CD4-positive, CD25-positive, alpha-beta regulatory T cell (primary cell): Measurements from ENCODE around the gene ACCS. TPM values are rescaled to one million over a fixed set of nuclear protein-coding genes. Genes with fewer than 3 reads are reported as not detected.

Experiments
- ATAC-seq, 2 donors: fragments of 150-1000 bp; cut with Tn5 transposase; one replicate each; pipeline ENCODE4 v1.10.0; 2021; ENCODE audit warnings: low read depth in 2 of 2, moderate number of reproducible peaks in 2 of 2, moderate library complexity in 1 of 2
- DNase-seq, 3 donors: peaks; one replicate each; pipeline versions ENCODE4 v3.0.0 to v3.0.0-alpha.2; 2012 to 2022; ENCODE audit warnings: mixed read lengths in 1 of 3
- H3K27ac ChIP-seq: one replicate; pipeline ENCODE4 v1.7.0; 2013; ENCODE audit warnings: mild to moderate bottlenecking, low read length; ENCODE audit not compliant: insufficient read depth, poor library complexity, severe bottlenecking
- H3K27me3 ChIP-seq: one replicate; pipeline ENCODE4 v1.7.0; 2013; ENCODE audit warnings: low read length; ENCODE audit not compliant: control insufficient read depth, insufficient read depth
- H3K36me3 ChIP-seq: one replicate; pipeline ENCODE4 v1.7.0; 2013; ENCODE audit warnings: mild to moderate bottlenecking, low read length, moderate library complexity; ENCODE audit not compliant: control insufficient read depth, insufficient read depth
- H3K4me1 ChIP-seq: 2 replicates; pipeline ENCODE4 v1.7.0; 2013; ENCODE audit warnings: mild to moderate bottlenecking, low read length; ENCODE audit not compliant: insufficient read depth, control insufficient read depth, poor library complexity, severe bottlenecking
- H3K4me3 ChIP-seq: one replicate; pipeline ENCODE4 v1.7.0; 2013; ENCODE audit warnings: low read depth, mild to moderate bottlenecking, low read length, moderate library complexity
- H3K9me3 ChIP-seq, 2 experiments: 1 replicate in 1 of 2; 2 replicates in 1 of 2; pipeline ENCODE4 v1.7.0; 2013; ENCODE audit warnings: low read length in 2 of 2, mild to moderate bottlenecking in 1 of 2, moderate library complexity in 1 of 2; ENCODE audit not compliant: control insufficient read depth in 2 of 2
- H3K27ac Mint-ChIP-seq, 3 donors: one replicate each; pipeline ENCODE4 v1.8.0; 2020 to 2022; ENCODE audit warnings: mild to moderate bottlenecking in 3 of 3, mixed read lengths in 3 of 3, moderate library complexity in 2 of 3
- H3K27me3 Mint-ChIP-seq: one replicate; pipeline ENCODE4 v1.8.0; 2022; ENCODE audit warnings: mild to moderate bottlenecking, mixed read lengths
- H3K36me3 Mint-ChIP-seq: one replicate; pipeline ENCODE4 v1.8.0; 2020; ENCODE audit warnings: mixed read lengths
- H3K4me1 Mint-ChIP-seq, 4 donors: one replicate each; pipeline ENCODE4 v1.8.0; 2020 to 2022; ENCODE audit warnings: mixed read lengths in 4 of 4, mild to moderate bottlenecking in 1 of 4
- H3K4me3 Mint-ChIP-seq, 4 donors: one replicate each; pipeline ENCODE4 v1.8.0; 2020 to 2022; ENCODE audit warnings: mild to moderate bottlenecking in 4 of 4, mixed read lengths in 4 of 4, moderate library complexity in 3 of 4
- H3K9me3 Mint-ChIP-seq, 7 donors: one replicate each; pipeline ENCODE4 v1.8.0; 2020 to 2022; ENCODE audit warnings: mixed read lengths in 7 of 7, mild to moderate bottlenecking in 3 of 7, moderate library complexity in 2 of 7
- polyA plus RNA-seq, 4 donors: library from polyadenylated mRNA; unstranded; fragments of 300-500 nt; fragmentation: Illumina TruSeq; gene quantifications; one replicate each; pipeline ENCODE4 v1.2.3, GENCODE V29; 2021
- total RNA-seq: library from RNA; stranded (reverse); gene quantifications from one replicate; pipeline ENCODE4 v1.2.3, GENCODE V29; 2022

ACCS gene
- total and polyA plus RNA-seq, 5 donors from 2014 or later = 1.3 to 77.9 (median 1.8) TPM

DNA sequence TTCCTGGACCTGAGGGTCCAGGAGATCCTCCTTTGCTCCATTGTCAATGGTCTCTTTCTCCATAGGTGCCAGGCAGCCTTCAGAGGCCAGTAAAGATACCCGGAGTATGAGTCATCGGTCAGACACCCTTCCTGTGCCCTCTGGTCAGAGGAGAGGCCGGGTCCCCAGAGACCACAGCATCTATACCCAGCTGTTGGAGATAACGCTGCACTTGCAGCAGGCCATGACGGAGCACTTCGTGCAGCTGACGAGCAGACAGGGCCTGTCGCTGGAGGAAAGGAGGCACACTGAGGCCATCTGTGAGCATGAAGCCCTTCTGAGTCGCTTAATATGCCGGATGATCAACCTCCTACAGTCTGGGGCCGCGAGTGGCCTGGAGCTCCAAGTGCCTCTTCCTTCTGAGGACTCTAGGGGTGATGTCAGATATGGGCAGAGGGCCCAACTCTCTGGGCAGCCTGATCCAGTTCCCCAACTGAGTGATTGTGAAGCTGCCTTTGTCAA, 18.1 kb upstream of the ACCS start, which contains the start of gene ACCSL:
ACCSL (plus strand) TSS at position 51 of the 501 bp plus-strand sequence; CDS start at position 107, 56 bp downstream.
- ATAC-seq = no peak
- no peaks in the 10 kb centered on the region for H3K36me3 ChIP-seq
- H3K4me1 Mint-ChIP-seq = no peaks in the 10 kb centered on the region
- peaks cover 0 to 1% (median 0%) of the 10 kb centered on the region in 7 donors for H3K9me3 Mint-ChIP-seq
- H3K27me3 Mint-ChIP-seq = peaks cover 30% of the 10 kb centered on the region
- no peak within 1 kb of the TSS for H3K4me3 ChIP-seq
- no peak within 1 kb of the TSS for H3K4me3 Mint-ChIP-seq
- H3K9me3 ChIP-seq = no peaks in the 10 kb centered on the region
- H3K27me3 ChIP-seq = peaks cover 2% of the 10 kb centered on the region
- no peak within 1 kb of the TSS for H3K27ac ChIP-seq
- H3K4me1 ChIP-seq = no peaks in the 10 kb centered on the region
- no peak within 1 kb of the TSS for H3K27ac Mint-ChIP-seq
- H3K36me3 Mint-ChIP-seq = no peaks in the 10 kb centered on the region
- DNase-seq = no peak

DNA sequence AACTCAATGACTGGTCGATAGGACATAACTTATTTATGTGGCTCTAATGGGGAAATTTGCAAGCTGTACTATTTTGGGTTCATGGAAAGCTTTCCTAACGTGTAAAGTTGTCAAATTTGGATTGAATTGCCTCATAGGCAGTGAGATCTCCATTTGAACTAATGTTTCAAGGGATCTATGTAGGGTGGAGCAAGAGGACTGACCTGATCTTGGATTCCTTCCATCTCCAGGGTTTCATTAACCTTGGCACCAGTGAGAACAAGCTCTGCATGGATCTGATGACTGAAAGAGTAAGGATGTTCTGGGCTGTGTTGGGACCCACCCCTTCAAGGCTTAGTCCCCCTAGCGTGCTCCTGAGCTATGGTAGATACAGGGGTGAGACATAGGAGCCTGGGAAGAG, 16.2 kb upstream of the ACCS start:
- Histone ChIP-seq H3K36me3 (no peaks in the 10 kb centered on the region), H3K4me3 (no peak overlapping the region), H3K27ac (no peak overlapping the region), H3K9me3 (no peaks in the 10 kb centered on the region), H3K27me3 (peaks cover 2% of the 10 kb centered on the region), H3K4me1 (no peaks in the 10 kb centered on the region)
- Mint-ChIP-seq H3K4me1 (no peaks in the 10 kb centered on the region), H3K36me3 (no peaks in the 10 kb centered on the region), H3K9me3 (peaks cover 0 to 1% (median 0%) of the 10 kb centered on the region in 7 donors), H3K27me3 (peaks cover 16% of the 10 kb centered on the region), H3K4me3 (no peak overlapping the region), H3K27ac (no peak overlapping the region)
- no peak for DNase-seq
- no peak for ATAC-seq

DNA sequence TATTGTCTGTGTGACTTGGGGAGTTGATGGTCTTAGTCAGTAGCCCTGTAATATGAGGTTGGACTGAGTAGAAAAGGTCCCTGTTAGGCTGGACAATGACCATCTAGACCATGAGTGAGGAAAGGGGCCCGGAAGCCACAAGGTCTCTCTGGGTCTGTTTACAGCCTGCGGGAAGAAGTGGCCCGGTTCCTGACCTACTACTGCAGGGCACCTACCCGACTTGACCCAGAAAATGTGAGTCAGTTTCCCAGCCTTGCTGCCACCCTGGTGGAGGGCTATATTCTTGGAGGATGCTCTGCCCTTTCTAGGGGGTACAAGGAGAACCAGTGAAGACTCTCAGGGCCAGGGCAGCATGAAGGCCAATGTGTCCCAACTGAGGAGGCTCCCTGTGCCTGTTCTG, 14.9 kb upstream of the ACCS start:
- H3K4me1 ChIP-seq = no peaks in the 10 kb centered on the region
- Mint-ChIP-seq H3K36me3 (no peaks in the 10 kb centered on the region), H3K9me3 (peaks cover 0 to 1% (median 0%) of the 10 kb centered on the region in 7 donors), H3K4me3 (no peak overlapping the region), H3K4me1 (no peaks in the 10 kb centered on the region), H3K27me3 (peaks cover 10% of the 10 kb centered on the region), H3K27ac (no peak overlapping the region)
- peaks cover 2% of the 10 kb centered on the region for H3K27me3 ChIP-seq
- no peak for DNase-seq
- H3K4me3 ChIP-seq = no peak overlapping the region
- H3K27ac ChIP-seq = no peak overlapping the region
- ATAC-seq = no peak
- no peaks in the 10 kb centered on the region for H3K36me3 ChIP-seq
- H3K9me3 ChIP-seq = no peaks in the 10 kb centered on the region

DNA sequence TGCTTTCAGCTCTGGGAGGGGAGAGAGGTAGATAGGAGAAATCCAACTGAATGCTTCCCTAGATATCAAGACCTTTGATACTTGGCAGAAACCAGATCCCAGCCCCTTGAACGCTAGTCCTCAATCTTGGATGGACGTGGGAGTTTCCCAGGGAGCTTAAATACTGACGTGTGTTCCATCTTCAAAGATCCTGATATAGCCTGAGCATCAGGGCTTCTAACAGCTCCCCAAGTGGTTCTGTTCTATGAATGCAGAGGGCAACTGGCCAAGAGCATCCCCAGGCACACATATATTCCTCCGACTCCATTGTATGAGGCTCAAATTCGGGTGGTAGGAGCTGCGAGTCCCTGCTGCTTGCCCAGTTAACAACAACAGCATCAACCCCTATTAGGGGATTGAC, 8.7 kb upstream of the ACCS start:
- DNase-seq (no peak), ATAC-seq (no peak)
- Mint-ChIP-seq H3K4me3 (no peak overlapping the region), H3K27ac (no peak overlapping the region), H3K9me3 (peaks cover 0 to 3% (median 0%) of the 10 kb centered on the region in 7 donors), H3K36me3 (no peaks in the 10 kb centered on the region), H3K27me3 (peaks cover 6% of the 10 kb centered on the region), H3K4me1 (no peaks in the 10 kb centered on the region)
- Histone ChIP-seq H3K4me1 (no peaks in the 10 kb centered on the region), H3K27me3 (no peaks in the 10 kb centered on the region), H3K27ac (no peak overlapping the region), H3K9me3 (no peaks in the 10 kb centered on the region), H3K4me3 (no peak overlapping the region), H3K36me3 (no peaks in the 10 kb centered on the region)

DNA sequence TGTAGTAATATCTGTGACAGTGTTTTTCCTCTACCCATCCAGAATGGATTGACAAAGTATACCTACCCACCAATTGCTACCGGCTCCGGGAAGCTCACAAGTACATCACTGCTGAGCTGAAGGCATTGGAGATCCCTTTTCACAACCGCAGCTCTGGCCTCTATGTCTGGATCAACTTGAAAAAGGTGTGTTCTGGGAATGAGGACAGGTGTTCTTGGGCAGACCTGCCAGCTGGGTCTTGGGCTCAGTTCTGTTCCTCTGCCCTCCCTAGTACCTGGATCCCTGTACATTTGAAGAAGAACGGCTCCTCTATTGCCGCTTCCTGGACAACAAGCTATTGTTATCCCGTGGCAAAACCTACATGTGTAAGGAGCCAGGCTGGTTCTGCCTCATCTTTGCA, 7.8 kb upstream of the ACCS start:
- H3K9me3 ChIP-seq = no peaks in the 10 kb centered on the region
- no peak overlapping the region for H3K27ac Mint-ChIP-seq
- no peaks in the 10 kb centered on the region for H3K4me1 ChIP-seq
- ATAC-seq (no peak), DNase-seq (no peak)
- H3K36me3 ChIP-seq = no peaks in the 10 kb centered on the region
- H3K4me3 Mint-ChIP-seq = no peak overlapping the region
- H3K4me3 ChIP-seq = no peak overlapping the region
- H3K36me3 Mint-ChIP-seq = no peaks in the 10 kb centered on the region
- H3K27me3 ChIP-seq = no peaks in the 10 kb centered on the region
- H3K27me3 Mint-ChIP-seq = peaks cover 4% of the 10 kb centered on the region
- H3K9me3 Mint-ChIP-seq = peaks cover 0 to 3% (median 0%) of the 10 kb centered on the region in 7 donors
- H3K27ac ChIP-seq = no peak overlapping the region
- no peaks in the 10 kb centered on the region for H3K4me1 Mint-ChIP-seq

GRCh38 chr11:44065161-44065661, 859 bp upstream of the ACCS start:
- Histone ChIP-seq H3K27me3 (no peaks in the 10 kb centered on the region), H3K27ac (peak overlapping the region; percentile 73), H3K9me3 (no peaks in the 10 kb centered on the region), H3K36me3 (no peaks in the 10 kb centered on the region), H3K4me3 (peak overlapping the region; percentile 80), H3K4me1 (peaks cover 17% of the 10 kb centered on the region)
- DNase-seq = peak in 1 of 3 donors; percentile 9
- Mint-ChIP-seq H3K36me3 (no peaks in the 10 kb centered on the region), H3K4me1 (peaks cover 11 to 44% (median 23%) of the 10 kb centered on the region in 4 donors), H3K27me3 (no peaks in the 10 kb centered on the region), H3K9me3 (no peaks in the 10 kb centered on the region), H3K27ac (peak overlapping the region; percentile 91 to 97 (median 96)), H3K4me3 (peak overlapping the region; percentile 91 to 97 (median 94))
- no peak for ATAC-seq

GRCh38 chr11:44066732-44067141, 667 bp downstream of the ACCS start:
- no peaks in the 10 kb centered on the region for H3K27me3 Mint-ChIP-seq
- H3K27me3 ChIP-seq = no peaks in the 10 kb centered on the region
- H3K36me3 Mint-ChIP-seq = peaks cover 6% of the 10 kb centered on the region
- H3K9me3 Mint-ChIP-seq = no peaks in the 10 kb centered on the region
- peaks cover 11 to 51% (median 25%) of the 10 kb centered on the region in 4 donors for H3K4me1 Mint-ChIP-seq
- H3K27ac Mint-ChIP-seq = peak overlapping the region; percentile 91 to 97 (median 96)
- H3K4me1 ChIP-seq = peaks cover 17% of the 10 kb centered on the region
- H3K9me3 ChIP-seq = no peaks in the 10 kb centered on the region
- peaks cover 2% of the 10 kb centered on the region for H3K36me3 ChIP-seq
- ATAC-seq (no peak), DNase-seq (peak in 1 of 3 donors; percentile 9)
- peak overlapping the region; percentile 91 to 97 (median 94) for H3K4me3 Mint-ChIP-seq
- peak overlapping the region; percentile 73 for H3K27ac ChIP-seq
- peak overlapping the region; percentile 86 for H3K4me3 ChIP-seq

GRCh38 chr11:44067266-44067665, 1.2 kb downstream of the ACCS start:
- H3K9me3 Mint-ChIP-seq = no peaks in the 10 kb centered on the region
- DNase-seq = peak in 1 of 3 donors; percentile 20
- Histone ChIP-seq H3K27ac (peak overlapping the region; percentile 73), H3K27me3 (no peaks in the 10 kb centered on the region), H3K36me3 (peaks cover 2% of the 10 kb centered on the region), H3K4me3 (peak overlapping the region; percentile 86), H3K9me3 (no peaks in the 10 kb centered on the region), H3K4me1 (peaks cover 17% of the 10 kb centered on the region)
- H3K27ac Mint-ChIP-seq = peak overlapping the region; percentile 35 to 97 (median 96)
- no peaks in the 10 kb centered on the region for H3K27me3 Mint-ChIP-seq
- H3K4me3 Mint-ChIP-seq = peak overlapping the region; percentile 59 to 95 (median 92)
- peaks cover 6% of the 10 kb centered on the region for H3K36me3 Mint-ChIP-seq
- H3K4me1 Mint-ChIP-seq = peaks cover 11 to 51% (median 25%) of the 10 kb centered on the region in 4 donors
- ATAC-seq = no peak
